Ovary (tissue), 9 donors: Measurements from ENCODE around the gene NOBOX. TPM values are rescaled to one million over a fixed set of nuclear protein-coding genes. Genes with fewer than 3 reads are reported as not detected.

Experiments used
- DNase-seq, 5 donors: peaks; one replicate each; pipeline ENCODE4 v3.0.0-alpha.2; 2019 to 2020
- H3K27ac ChIP-seq, 2 donors: fragments of 200-600 bp; one replicate each; pipeline versions ENCODE4 v1.5.1 to v1.8.0; 2019 to 2022
- H3K27me3 ChIP-seq: fragments of 200-600 bp; one replicate; pipeline ENCODE4 v1.8.0; 2022
- H3K36me3 ChIP-seq: fragments of 200-600 bp; sonication (generic); one replicate; pipeline ENCODE4 v1.5.1; 2019
- H3K4me1 ChIP-seq: one replicate; pipeline ENCODE4 v1.8.1; 2013; ENCODE audit warnings: mild to moderate bottlenecking, moderate library complexity; ENCODE audit not compliant: insufficient read depth
- H3K4me3 ChIP-seq: fragments of 200-600 bp; sonication (generic); one replicate; pipeline ENCODE4 v1.5.1; 2017
- H3K9me3 ChIP-seq, 2 donors: fragments of 200-600 bp in 1 of 2; sonication (generic) in 1 of 2; one replicate each; pipeline versions ENCODE4 v1.5.1 to v1.8.1; 2013 to 2019; ENCODE audit warnings: mild to moderate bottlenecking in 1 of 2, moderate library complexity in 1 of 2
- EP300 ChIP-seq: sonication (generic); formaldehyde crosslinking; IDR thresholded peaks from one replicate; pipeline ENCODE4 v1.6.1; 2017; ENCODE audit warnings: antibody characterized with exemption
- POLR2A ChIP-seq: fragments of 450-650 bp; IDR thresholded peaks from one replicate; pipeline ENCODE4 v1.6.1; 2017; ENCODE audit warnings: antibody characterized with exemption, mild to moderate bottlenecking, moderate library complexity
- WGBS, 3 donors: extraction: QIAGEN DNeasy Blood & Tissue Kit in 1 of 3; methylation state at CpG; one replicate each; pipeline versions ENCODE4 v1.1.5 to v1.1.7; 2013 to 2017; 5-methylcytosine and 5-hydroxymethylcytosine counted together
- intact Hi-C, 4 donors: fragments of 100-400 bp; cut with DNase I; formaldehyde crosslinking; loops; one replicate each; pipeline versions ENCODE4 v1.11.0 to v1.15.1; 2022 to 2023
- polyA plus RNA-seq, 2 donors: library from polyadenylated mRNA; stranded (reverse); fragments of 200-250 nt in 1 of 2; fragments of 350-450 nt in 1 of 2; fragmentation: Illumina TruSeq in 1 of 2; extraction: RNeasy Lipid Tissue Mini Kit (QIAGEN cat#74804) in 1 of 2; gene quantifications; one replicate each; pipeline ENCODE4 v1.2.3, GENCODE V29; 2013 to 2014
- total RNA-seq, 7 donors: library from RNA; depleted of rRNA in 2 of 7; stranded (reverse); fragments of >200 nt in 2 of 7; fragmentation: NEBNext Ultra II Directional in 3 of 7; extraction: Animal tissue kit (Norgen Biotek cat#: 25700) in 3 of 7; gene quantifications; one replicate each; pipeline versions ENCODE4 v1.1.0 to v1.2.4, GENCODE V29; 2016 to 2023
- TF ChIP-seq, protein P1 (sequence below), 3 donors: fragments of 450-650 bp in 2 of 3; fragments of 200-600 bp in 1 of 3; IDR thresholded peaks; one replicate each; pipeline versions ENCODE4 v1.5.1 to v1.8.0; 2016 to 2022; ENCODE audit warnings: antibody characterized with exemption in 3 of 3, mild to moderate bottlenecking in 1 of 3
- donor health status: DM: no; HTN: no; CAD: no; lungs with moderate emphysema.
- donor health status: DM: no; HTN: no; CAD: no.
- donor health status: Bipolar disorder and iron deficiency.
- donor health status: DM: yes; HTN: yes; CAD: no.
- donor health status: DM: no; HTN: no; CAD: no.
- donor health status: DM: yes; HTN: yes; CAD: no.

Gene NOBOX
- total and polyA plus RNA-seq, 9 donors, result 0.36 TPM; not detected in 8

DNA sequence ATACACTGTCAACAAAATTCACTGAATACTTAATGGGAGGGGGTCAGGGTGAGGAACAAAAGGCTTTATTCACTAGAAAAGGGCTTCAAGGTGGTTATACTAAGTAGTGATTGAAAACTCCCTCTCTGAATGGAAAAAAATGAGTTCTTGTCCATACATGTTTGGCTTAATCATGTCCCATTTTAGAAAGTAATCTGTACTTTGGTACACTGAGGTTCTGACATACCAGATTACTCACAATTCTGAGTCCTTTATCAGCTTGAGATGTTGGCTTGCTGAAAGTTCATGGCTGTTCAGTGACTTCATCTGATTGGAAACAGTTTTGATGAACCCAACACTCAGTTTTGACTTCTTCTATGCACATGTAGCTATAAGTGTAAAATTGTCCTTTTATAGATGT lies 12.8 kb upstream of the NOBOX start:
- Histone ChIP-seq H3K27me3 (no peaks in the 10 kb centered on the region), H3K36me3 (no peaks in the 10 kb centered on the region), H3K9me3 (no peaks in the 10 kb centered on the region), H3K27ac (no peak overlapping the region), H3K4me1 (no peaks in the 10 kb centered on the region), H3K4me3 (no peak overlapping the region)
- intact Hi-C loops, result no loop called here
- TF ChIP-seq, protein P1, sequence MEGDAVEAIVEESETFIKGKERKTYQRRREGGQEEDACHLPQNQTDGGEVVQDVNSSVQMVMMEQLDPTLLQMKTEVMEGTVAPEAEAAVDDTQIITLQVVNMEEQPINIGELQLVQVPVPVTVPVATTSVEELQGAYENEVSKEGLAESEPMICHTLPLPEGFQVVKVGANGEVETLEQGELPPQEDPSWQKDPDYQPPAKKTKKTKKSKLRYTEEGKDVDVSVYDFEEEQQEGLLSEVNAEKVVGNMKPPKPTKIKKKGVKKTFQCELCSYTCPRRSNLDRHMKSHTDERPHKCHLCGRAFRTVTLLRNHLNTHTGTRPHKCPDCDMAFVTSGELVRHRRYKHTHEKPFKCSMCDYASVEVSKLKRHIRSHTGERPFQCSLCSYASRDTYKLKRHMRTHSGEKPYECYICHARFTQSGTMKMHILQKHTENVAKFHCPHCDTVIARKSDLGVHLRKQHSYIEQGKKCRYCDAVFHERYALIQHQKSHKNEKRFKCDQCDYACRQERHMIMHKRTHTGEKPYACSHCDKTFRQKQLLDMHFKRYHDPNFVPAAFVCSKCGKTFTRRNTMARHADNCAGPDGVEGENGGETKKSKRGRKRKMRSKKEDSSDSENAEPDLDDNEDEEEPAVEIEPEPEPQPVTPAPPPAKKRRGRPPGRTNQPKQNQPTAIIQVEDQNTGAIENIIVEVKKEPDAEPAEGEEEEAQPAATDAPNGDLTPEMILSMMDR (IDR thresholded peaks at IDR 0.05), result no peak
- TF ChIP-seq POLR2A (no peak), EP300 (no peak)
- DNase-seq, result no peak

GRCh38 chr7:144415858-144416257 lies 12.4 kb upstream of the NOBOX start:
- no peak overlapping the region for H3K27ac ChIP-seq
- H3K4me3 ChIP-seq, result no peak overlapping the region
- no peak for DNase-seq
- H3K9me3 ChIP-seq, result no peaks in the 10 kb centered on the region
- no peaks in the 10 kb centered on the region for H3K27me3 ChIP-seq
- TF ChIP-seq, protein P1 (IDR thresholded peaks at IDR 0.05), result no peak
- TF ChIP-seq POLR2A, result no peak
- no peak for TF ChIP-seq EP300
- intact Hi-C loops, result no loop called here
- H3K4me1 ChIP-seq, result no peaks in the 10 kb centered on the region
- H3K36me3 ChIP-seq, result no peaks in the 10 kb centered on the region

DNA sequence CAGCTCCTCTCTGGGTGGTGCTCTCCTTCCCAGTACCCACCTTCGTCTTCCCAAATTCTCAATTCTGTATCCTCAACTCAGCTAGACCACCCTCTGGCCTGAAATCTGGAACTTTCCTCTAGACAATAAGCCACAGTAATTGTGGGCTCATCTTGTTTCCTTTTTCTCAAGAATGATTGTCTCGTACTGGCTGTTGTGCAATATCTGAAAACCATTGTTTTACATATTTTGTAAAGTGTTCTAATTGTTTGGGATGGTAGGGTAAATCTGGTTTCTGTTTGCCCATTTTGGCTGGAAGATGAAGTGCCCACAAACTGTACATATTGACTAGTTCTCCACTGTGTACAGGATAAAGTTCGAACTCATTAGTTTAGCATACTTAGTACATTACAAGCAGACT lies 11.3 kb upstream of the NOBOX start:
- Histone ChIP-seq H3K9me3 (no peaks in the 10 kb centered on the region), H3K4me3 (no peak overlapping the region)
- intact Hi-C loops, result no loop called here

GRCh38 chr7:144410441-144410840 lies 6.9 kb upstream of the NOBOX start:
- Histone ChIP-seq H3K4me3 (no peak overlapping the region), H3K4me1 (no peaks in the 10 kb centered on the region), H3K27ac (no peak overlapping the region), H3K27me3 (no peaks in the 10 kb centered on the region), H3K9me3 (no peaks in the 10 kb centered on the region), H3K36me3 (no peaks in the 10 kb centered on the region)
- 38 to 57% (median 54%) methylated on average over 4 of the region's 4 CpGs for WGBS, 3 donors
- TF ChIP-seq, protein P1 (IDR thresholded peaks at IDR 0.05), result no peak
- TF ChIP-seq EP300, result no peak
- no peak for TF ChIP-seq POLR2A
- intact Hi-C loops, result no loop called here
- DNase-seq, result no peak

More for the DNA sequence above, 11.3 kb upstream of the NOBOX start:
- Histone ChIP-seq H3K4me1 (no peaks in the 10 kb centered on the region), H3K27ac (no peak overlapping the region), H3K27me3 (no peaks in the 10 kb centered on the region), H3K36me3 (no peaks in the 10 kb centered on the region)
- TF ChIP-seq POLR2A (no peak), EP300 (no peak)
- TF ChIP-seq, protein P1 (IDR thresholded peaks at IDR 0.05), result no peak
- DNase-seq, result no peak
- whole genome bisulfite sequencing, 3 donors, result 47 to 85% (median 76%) methylated on average over 3 of the region's 3 CpGs

DNA sequence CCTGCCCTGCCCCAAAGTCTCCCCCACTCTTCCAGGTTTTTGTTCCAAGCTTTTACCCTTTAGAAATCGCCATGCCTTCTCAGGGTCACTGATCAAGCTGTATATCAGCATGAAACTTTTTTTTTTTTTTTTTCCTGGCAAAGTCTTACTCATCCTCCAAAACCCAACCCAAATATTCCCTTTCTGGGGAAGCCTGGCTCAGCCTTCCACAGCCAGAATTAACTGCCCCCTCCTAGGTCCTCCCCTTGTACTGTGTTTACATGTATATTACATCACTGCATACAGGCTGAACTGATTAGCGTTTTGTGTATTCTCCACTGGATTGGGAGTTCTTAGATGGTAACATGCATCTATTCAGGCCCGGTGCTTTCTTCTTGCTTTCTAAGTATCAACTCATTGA lies 4.6 kb upstream of the NOBOX start:
- intact Hi-C loops, result no loop called here
- DNase-seq, result no peak
- TF ChIP-seq EP300 (no peak), POLR2A (no peak)
- TF ChIP-seq, protein P1 (IDR thresholded peaks at IDR 0.05), result no peak
- peaks cover 1% of the 10 kb centered on the region for H3K4me1 ChIP-seq
- 47 to 48% (median 48%) methylated on average over 3 of the region's 3 CpGs for WGBS, 3 donors
- no peak overlapping the region for H3K27ac ChIP-seq
- no peaks in the 10 kb centered on the region for H3K36me3 ChIP-seq
- H3K9me3 ChIP-seq, result no peaks in the 10 kb centered on the region
- H3K4me3 ChIP-seq, result no peak overlapping the region
- no peaks in the 10 kb centered on the region for H3K27me3 ChIP-seq
